ENCODE results near the gene ACTC1.

Gene ACTC1

DNA sequence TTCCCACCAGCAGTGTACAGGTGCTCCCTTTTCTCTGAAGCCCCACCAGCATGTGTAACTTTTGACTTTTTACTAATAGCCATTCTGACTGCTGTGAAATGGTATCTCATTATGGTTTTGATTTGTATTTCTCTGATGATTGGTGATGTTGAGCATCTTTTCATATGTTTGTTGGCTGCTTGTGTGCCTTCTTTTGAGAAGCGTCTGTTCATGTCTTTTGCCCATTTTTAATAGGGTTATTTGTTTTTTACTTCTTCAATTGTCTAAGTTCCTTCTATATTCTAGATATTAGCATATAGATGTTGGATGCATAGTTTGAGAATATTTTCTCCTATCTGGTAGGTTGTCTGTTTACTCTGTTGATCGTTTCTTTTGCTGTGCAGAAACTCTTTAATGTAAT is 14.6 kb downstream of the ACTC1 start:
- no peak overlapping the region for H3K27ac ChIP-seq (ENCODE audit: extremely low read depth, low read depth, low read length)
- no peaks in the 10 kb centered on the region for H3K4me1 ChIP-seq (ENCODE audit: control insufficient read depth, insufficient read depth, low read length)
- CTCF ChIA-PET, result no interaction called here
- H3K36me3 ChIP-seq (ENCODE audit: control insufficient read depth in 2 of 2, insufficient read depth in 1 of 2, low read length in 2 of 2), result no peaks in the 10 kb centered on the region
- no peak overlapping the region for H3K4me3 ChIP-seq (ENCODE audit: low read depth, low read length)
- no peaks in the 10 kb centered on the region for H3K9me3 ChIP-seq (ENCODE audit: control insufficient read depth, insufficient read depth, low read depth, low read length)
- TF ChIP-seq, protein P1, sequence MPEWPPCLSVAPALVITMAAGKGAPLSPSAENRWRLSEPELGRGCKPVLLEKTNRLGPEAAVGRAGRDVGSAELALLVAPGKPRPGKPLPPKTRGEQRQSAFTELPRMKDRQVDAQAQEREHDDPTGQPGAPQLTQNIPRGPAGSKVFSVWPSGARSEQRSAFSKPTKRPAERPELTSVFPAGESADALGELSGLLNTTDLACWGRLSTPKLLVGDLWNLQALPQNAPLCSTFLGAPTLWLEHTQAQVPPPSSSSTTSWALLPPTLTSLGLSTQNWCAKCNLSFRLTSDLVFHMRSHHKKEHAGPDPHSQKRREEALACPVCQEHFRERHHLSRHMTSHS (tag by site-specific recombination; IDR thresholded peaks at IDR 0.05), result no peak
- TF ChIP-seq, protein P2, sequence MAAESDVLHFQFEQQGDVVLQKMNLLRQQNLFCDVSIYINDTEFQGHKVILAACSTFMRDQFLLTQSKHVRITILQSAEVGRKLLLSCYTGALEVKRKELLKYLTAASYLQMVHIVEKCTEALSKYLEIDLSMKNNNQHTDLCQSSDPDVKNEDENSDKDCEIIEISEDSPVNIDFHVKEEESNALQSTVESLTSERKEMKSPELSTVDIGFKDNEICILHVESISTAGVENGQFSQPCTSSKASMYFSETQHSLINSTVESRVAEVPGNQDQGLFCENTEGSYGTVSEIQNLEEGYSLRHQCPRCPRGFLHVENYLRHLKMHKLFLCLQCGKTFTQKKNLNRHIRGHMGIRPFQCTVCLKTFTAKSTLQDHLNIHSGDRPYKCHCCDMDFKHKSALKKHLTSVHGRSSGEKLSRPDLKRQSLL (tag by site-specific recombination; IDR thresholded peaks at IDR 0.05), result no peak
- TF ChIP-seq ZNF184 (tag by site-specific recombination; IDR thresholded peaks at IDR 0.05) (no peak), ZNF19 (tag by site-specific recombination; IDR thresholded peaks at IDR 0.05; ENCODE audit: low read depth) (no peak), GLIS1 (tag by site-specific recombination; IDR thresholded peaks at IDR 0.05) (no peak), ZNF341 (tag by site-specific recombination; IDR thresholded peaks at IDR 0.05; ENCODE audit: low read depth) (no peak), ZNF423 (tag by site-specific recombination; IDR thresholded peaks at IDR 0.05) (no peak), ZNF600 (tag by site-specific recombination; IDR thresholded peaks at IDR 0.05) (no peak), ZNF324 (tag by site-specific recombination; IDR thresholded peaks at IDR 0.05) (no peak), OSR2 (tag by site-specific recombination; IDR thresholded peaks at IDR 0.05) (no peak), ZNF707 (tag by site-specific recombination; IDR thresholded peaks at IDR 0.05) (no peak)
- TF ChIP-seq, protein P3, sequence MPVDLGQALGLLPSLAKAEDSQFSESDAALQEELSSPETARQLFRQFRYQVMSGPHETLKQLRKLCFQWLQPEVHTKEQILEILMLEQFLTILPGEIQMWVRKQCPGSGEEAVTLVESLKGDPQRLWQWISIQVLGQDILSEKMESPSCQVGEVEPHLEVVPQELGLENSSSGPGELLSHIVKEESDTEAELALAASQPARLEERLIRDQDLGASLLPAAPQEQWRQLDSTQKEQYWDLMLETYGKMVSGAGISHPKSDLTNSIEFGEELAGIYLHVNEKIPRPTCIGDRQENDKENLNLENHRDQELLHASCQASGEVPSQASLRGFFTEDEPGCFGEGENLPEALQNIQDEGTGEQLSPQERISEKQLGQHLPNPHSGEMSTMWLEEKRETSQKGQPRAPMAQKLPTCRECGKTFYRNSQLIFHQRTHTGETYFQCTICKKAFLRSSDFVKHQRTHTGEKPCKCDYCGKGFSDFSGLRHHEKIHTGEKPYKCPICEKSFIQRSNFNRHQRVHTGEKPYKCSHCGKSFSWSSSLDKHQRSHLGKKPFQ (tag by site-specific recombination; IDR thresholded peaks at IDR 0.05), result no peak
- TF ChIP-seq, protein P4, sequence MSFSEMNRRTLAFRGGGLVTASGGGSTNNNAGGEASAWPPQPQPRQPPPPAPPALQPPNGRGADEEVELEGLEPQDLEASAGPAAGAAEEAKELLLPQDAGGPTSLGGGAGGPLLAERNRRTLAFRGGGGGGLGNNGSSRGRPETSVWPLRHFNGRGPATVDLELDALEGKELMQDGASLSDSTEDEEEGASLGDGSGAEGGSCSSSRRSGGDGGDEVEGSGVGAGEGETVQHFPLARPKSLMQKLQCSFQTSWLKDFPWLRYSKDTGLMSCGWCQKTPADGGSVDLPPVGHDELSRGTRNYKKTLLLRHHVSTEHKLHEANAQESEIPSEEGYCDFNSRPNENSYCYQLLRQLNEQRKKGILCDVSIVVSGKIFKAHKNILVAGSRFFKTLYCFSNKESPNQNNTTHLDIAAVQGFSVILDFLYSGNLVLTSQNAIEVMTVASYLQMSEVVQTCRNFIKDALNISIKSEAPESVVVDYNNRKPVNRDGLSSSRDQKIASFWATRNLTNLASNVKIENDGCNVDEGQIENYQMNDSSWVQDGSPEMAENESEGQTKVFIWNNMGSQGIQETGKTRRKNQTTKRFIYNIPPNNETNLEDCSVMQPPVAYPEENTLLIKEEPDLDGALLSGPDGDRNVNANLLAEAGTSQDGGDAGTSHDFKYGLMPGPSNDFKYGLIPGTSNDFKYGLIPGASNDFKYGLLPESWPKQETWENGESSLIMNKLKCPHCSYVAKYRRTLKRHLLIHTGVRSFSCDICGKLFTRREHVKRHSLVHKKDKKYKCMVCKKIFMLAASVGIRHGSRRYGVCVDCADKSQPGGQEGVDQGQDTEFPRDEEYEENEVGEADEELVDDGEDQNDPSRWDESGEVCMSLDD (tag by site-specific recombination; IDR thresholded peaks at IDR 0.05), result no peak
- POLR2A ChIA-PET, result no interaction called here

DNA sequence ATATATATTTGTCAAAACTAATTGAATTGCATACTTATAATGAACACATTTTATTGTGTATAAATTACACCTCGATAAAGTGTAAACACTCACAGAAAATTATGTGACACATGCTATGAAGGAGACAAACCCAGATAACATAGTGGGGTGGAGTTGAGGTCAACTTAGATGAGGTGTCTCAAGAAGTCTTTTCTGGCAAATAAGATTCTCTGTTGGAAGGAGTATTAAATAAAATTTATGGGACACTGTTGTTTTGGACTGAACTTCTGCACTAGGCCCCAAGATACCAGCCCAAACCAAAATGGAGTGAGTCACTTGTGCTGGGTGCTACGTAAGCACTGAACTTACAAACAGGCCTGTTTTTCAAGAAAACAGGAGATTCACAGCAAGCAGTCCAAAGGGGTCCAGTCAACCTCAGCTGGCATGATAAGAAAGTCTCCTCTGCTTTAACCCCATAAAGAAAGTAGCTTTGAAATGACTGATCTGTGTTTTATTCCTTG is 18.7 kb downstream of the ACTC1 start:
- Histone ChIP-seq H3K9me3 (ENCODE audit: control insufficient read depth, insufficient read depth, low read depth, low read length) (no peaks in the 10 kb centered on the region), H3K4me3 (ENCODE audit: low read depth, low read length) (no peak overlapping the region), H3K27ac (ENCODE audit: extremely low read depth, low read depth, low read length) (no peak overlapping the region), H3K36me3 (ENCODE audit: control insufficient read depth in 2 of 2, insufficient read depth in 1 of 2, low read length in 2 of 2) (no peaks in the 10 kb centered on the region), H3K4me1 (ENCODE audit: control insufficient read depth, insufficient read depth, low read length) (no peaks in the 10 kb centered on the region)
- CTCF ChIA-PET, result no interaction called here
- POLR2A ChIA-PET, result no interaction called here
- no peak for TF ChIP-seq SETDB1 (IDR thresholded peaks at IDR 0.05; ENCODE audit: insufficient read length, low read length)
- no peak for TF ChIP-seq ZNF157 (tag by site-specific recombination; IDR thresholded peaks at IDR 0.05)
- no peak for TF ChIP-seq ZNF624 (tag by site-specific recombination; IDR thresholded peaks at IDR 0.05)
- no peak for TF ChIP-seq ZBTB1 (tag by site-specific recombination; IDR thresholded peaks at IDR 0.05)
- TF ChIP-seq ZNF169 (tag by site-specific recombination; IDR thresholded peaks at IDR 0.05), result no peak
- TF ChIP-seq ZNF423 (tag by site-specific recombination; IDR thresholded peaks at IDR 0.05), result no peak
- TF ChIP-seq ZXDB (tag by site-specific recombination; IDR thresholded peaks at IDR 0.05), result no peak
- TF ChIP-seq, protein P5, sequence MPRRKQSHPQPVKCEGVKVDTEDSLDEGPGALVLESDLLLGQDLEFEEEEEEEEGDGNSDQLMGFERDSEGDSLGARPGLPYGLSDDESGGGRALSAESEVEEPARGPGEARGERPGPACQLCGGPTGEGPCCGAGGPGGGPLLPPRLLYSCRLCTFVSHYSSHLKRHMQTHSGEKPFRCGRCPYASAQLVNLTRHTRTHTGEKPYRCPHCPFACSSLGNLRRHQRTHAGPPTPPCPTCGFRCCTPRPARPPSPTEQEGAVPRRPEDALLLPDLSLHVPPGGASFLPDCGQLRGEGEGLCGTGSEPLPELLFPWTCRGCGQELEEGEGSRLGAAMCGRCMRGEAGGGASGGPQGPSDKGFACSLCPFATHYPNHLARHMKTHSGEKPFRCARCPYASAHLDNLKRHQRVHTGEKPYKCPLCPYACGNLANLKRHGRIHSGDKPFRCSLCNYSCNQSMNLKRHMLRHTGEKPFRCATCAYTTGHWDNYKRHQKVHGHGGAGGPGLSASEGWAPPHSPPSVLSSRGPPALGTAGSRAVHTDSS (tag by site-specific recombination; IDR thresholded peaks at IDR 0.05), result no peak
- TF ChIP-seq, protein P6, sequence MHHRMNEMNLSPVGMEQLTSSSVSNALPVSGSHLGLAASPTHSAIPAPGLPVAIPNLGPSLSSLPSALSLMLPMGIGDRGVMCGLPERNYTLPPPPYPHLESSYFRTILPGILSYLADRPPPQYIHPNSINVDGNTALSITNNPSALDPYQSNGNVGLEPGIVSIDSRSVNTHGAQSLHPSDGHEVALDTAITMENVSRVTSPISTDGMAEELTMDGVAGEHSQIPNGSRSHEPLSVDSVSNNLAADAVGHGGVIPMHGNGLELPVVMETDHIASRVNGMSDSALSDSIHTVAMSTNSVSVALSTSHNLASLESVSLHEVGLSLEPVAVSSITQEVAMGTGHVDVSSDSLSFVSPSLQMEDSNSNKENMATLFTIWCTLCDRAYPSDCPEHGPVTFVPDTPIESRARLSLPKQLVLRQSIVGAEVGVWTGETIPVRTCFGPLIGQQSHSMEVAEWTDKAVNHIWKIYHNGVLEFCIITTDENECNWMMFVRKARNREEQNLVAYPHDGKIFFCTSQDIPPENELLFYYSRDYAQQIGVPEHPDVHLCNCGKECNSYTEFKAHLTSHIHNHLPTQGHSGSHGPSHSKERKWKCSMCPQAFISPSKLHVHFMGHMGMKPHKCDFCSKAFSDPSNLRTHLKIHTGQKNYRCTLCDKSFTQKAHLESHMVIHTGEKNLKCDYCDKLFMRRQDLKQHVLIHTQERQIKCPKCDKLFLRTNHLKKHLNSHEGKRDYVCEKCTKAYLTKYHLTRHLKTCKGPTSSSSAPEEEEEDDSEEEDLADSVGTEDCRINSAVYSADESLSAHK (tag by site-specific recombination; IDR thresholded peaks at IDR 0.05), result no peak
- TF ChIP-seq, protein P7, sequence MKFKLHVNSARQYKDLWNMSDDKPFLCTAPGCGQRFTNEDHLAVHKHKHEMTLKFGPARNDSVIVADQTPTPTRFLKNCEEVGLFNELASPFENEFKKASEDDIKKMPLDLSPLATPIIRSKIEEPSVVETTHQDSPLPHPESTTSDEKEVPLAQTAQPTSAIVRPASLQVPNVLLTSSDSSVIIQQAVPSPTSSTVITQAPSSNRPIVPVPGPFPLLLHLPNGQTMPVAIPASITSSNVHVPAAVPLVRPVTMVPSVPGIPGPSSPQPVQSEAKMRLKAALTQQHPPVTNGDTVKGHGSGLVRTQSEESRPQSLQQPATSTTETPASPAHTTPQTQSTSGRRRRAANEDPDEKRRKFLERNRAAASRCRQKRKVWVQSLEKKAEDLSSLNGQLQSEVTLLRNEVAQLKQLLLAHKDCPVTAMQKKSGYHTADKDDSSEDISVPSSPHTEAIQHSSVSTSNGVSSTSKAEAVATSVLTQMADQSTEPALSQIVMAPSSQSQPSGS (tag by site-specific recombination; IDR thresholded peaks at IDR 0.05; ENCODE audit: low read depth), result no peak
- no peak for TF ChIP-seq ZFP3 (tag by site-specific recombination; IDR thresholded peaks at IDR 0.05; ENCODE audit: low read depth)
- no peak for TF ChIP-seq ZNF10 (tag by site-specific recombination; IDR thresholded peaks at IDR 0.05)

Measured in HEK293 (cell line).